ENCODE measurements around the gene RFPL4AL1.
"Not testable (repeated sequence)": the region's sequence is repeated elsewhere in the genome, so short reads cannot be mapped to it uniquely, and the experiment has no call there.

Gene RFPL4AL1

GRCh38 chr19:55768818-55769217 is at the start of gene RFPL4AL1:
Gene RFPL4AL1, plus strand, starts transcription at chr19:55769118. Its CDS starts 2,687 bp downstream, at chr19:55771805.
- not testable (repeated sequence) for DNase-seq

GRCh38 chr19:55720214-55720746 is 48.6 kb upstream of the RFPL4AL1 start:
- no peak for DNase-seq

GRCh38 chr19:55720801-55721200 is 48.1 kb upstream of the RFPL4AL1 start:
- DNase-seq: no peak

GRCh38 chr19:55723491-55723890 is 45.4 kb upstream of the RFPL4AL1 start:
- DNase-seq: no peak

- not testable (repeated sequence) for DNase-seq
Observed at GRCh38 chr19:55730378-55730777, 38.5 kb upstream of the RFPL4AL1 start.

- DNase-seq: no peak
Observed at GRCh38 chr19:55738302-55738701, 30.6 kb upstream of the RFPL4AL1 start, which contains the start of gene NLRP9. Gene NLRP9, minus strand, starts transcription at chr19:55738402. Its CDS starts 28 bp downstream, at chr19:55738374.

GRCh38 chr19:55750715-55751114 is 18.2 kb upstream of the RFPL4AL1 start:
- no peak for DNase-seq

GRCh38 chr19:55753401-55753800 is 15.5 kb upstream of the RFPL4AL1 start:
- DNase-seq: no peak

- not testable (repeated sequence) for DNase-seq
Observed at GRCh38 chr19:55756808-55757207, 12.1 kb upstream of the RFPL4AL1 start.

GRCh38 chr19:55758797-55759196 is 10.1 kb upstream of the RFPL4AL1 start, which contains the start of gene RFPL4A:
Gene RFPL4A, plus strand, starts transcription at chr19:55759097. Its CDS starts 2,704 bp downstream, at chr19:55761801.
- DNase-seq: not testable (repeated sequence)

- no peak for DNase-seq
Observed at GRCh38 chr19:55766466-55766865, 2.5 kb upstream of the RFPL4AL1 start.

GRCh38 chr19:55769632-55770031 is 714 bp downstream of the RFPL4AL1 start:
- DNase-seq: not testable (repeated sequence)

GRCh38 chr19:55777528-55777927 is 8.6 kb downstream of the RFPL4AL1 start:
- DNase-seq: no peak

GRCh38 chr19:55778331-55778730 is 9.4 kb downstream of the RFPL4AL1 start:
- DNase-seq: no peak

- DNase-seq: no peak
Observed at GRCh38 chr19:55781112-55781511, 12.2 kb downstream of the RFPL4AL1 start.

- no peak for DNase-seq
Observed at GRCh38 chr19:55795021-55795420, 26.1 kb downstream of the RFPL4AL1 start.

GRCh38 chr19:55801416-55801815 is 32.5 kb downstream of the RFPL4AL1 start:
- no peak for DNase-seq

- DNase-seq: no peak
Observed at GRCh38 chr19:55802281-55802680, 33.4 kb downstream of the RFPL4AL1 start.

- DNase-seq: peak; percentile 24
Observed at GRCh38 chr19:55809381-55810058, 40.6 kb downstream of the RFPL4AL1 start.

- no peak for DNase-seq
Observed at GRCh38 chr19:55811340-55811739, 42.4 kb downstream of the RFPL4AL1 start.

- no peak for DNase-seq
Observed at GRCh38 chr19:55812449-55812848, 43.5 kb downstream of the RFPL4AL1 start.

GRCh38 chr19:55813906-55814305 is 45.0 kb downstream of the RFPL4AL1 start:
- DNase-seq: no peak

GRCh38 chr19:55820037-55820436 is 51.1 kb downstream of the RFPL4AL1 start:
- DNase-seq: no peak
